Measurements from ENCODE around the gene ST6GALNAC5.

DNA sequence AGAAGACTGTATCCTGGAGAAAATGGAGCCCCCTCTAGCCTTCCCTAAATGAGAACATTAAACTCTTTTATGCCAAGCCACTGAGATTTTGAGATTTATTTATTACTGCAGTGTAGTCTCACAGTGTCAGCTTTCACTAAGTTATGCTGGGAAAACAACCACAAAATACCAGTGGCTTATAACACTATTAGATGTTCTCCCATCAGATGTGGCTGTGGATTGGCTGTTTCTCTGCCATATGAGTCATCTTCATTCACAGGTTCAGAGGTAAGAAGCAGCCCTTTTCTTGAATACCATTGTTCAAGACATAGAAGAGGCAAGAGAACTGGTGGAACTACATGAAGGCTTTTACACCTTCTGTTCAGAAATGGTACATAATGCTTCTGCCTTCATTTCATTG lies 32.1 kb upstream of the ST6GALNAC5 start:
- TF ChIP-seq POLR2A (IDR thresholded peaks at IDR 0.05), result no peak
- TF ChIP-seq, protein P1, sequence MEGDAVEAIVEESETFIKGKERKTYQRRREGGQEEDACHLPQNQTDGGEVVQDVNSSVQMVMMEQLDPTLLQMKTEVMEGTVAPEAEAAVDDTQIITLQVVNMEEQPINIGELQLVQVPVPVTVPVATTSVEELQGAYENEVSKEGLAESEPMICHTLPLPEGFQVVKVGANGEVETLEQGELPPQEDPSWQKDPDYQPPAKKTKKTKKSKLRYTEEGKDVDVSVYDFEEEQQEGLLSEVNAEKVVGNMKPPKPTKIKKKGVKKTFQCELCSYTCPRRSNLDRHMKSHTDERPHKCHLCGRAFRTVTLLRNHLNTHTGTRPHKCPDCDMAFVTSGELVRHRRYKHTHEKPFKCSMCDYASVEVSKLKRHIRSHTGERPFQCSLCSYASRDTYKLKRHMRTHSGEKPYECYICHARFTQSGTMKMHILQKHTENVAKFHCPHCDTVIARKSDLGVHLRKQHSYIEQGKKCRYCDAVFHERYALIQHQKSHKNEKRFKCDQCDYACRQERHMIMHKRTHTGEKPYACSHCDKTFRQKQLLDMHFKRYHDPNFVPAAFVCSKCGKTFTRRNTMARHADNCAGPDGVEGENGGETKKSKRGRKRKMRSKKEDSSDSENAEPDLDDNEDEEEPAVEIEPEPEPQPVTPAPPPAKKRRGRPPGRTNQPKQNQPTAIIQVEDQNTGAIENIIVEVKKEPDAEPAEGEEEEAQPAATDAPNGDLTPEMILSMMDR (IDR thresholded peaks at IDR 0.05), result no peak
- TF ChIP-seq EP300 (IDR thresholded peaks at IDR 0.05), result no peak

All from sigmoid colon (tissue), 4 donors.